ENCODE results near the gene RPS6KB2. TPM values are rescaled to one million over a fixed set of nuclear protein-coding genes. Genes with fewer than 3 reads are reported as not detected.

RPS6KB2 gene
- total and polyA plus RNA-seq, 2 donors (not counting 1 experiment from before 2014, with no cell fraction given): 81.8 to 131 TPM

GRCh38 chr11:67431346-67432249 is 3.3 kb downstream of the RPS6KB2 start:
- peaks cover 0 to 3% (median 0%) of the 10 kb centered on the region in 3 donors for H3K9me3 ChIP-seq (ENCODE audit: control extremely low read depth in 1 of 3, control insufficient read depth in 2 of 3, insufficient read depth in 1 of 3, low read length in 2 of 3)
- peaks cover 0 to 56% of the 10 kb centered on the region in 2 experiments for H3K36me3 ChIP-seq (replicated peaks in 1 of 2; ENCODE audit: control extremely low read depth in 1 of 2, control insufficient read depth in 1 of 2, extremely low read depth in 1 of 2, insufficient read depth in 2 of 2, low read length in 1 of 2)
- intact Hi-C loops (cut with micrococcal nuclease): no loop called here
- no peaks in the 10 kb centered on the region for H3K27me3 ChIP-seq (replicated peaks in 1 of 4; ENCODE audit: control extremely low read depth in 1 of 4, control insufficient read depth in 3 of 4, insufficient read depth in 4 of 4, low read length in 3 of 4)
- peaks cover 42 to 78% of the 10 kb centered on the region in 2 donors for H3K4me1 ChIP-seq (ENCODE audit: control insufficient read depth in 2 of 2, insufficient read depth in 2 of 2, low read length in 2 of 2)
- TF ChIP-seq EZH2 (IDR thresholded peaks at IDR 0.05; ENCODE audit: borderline replicate concordance, insufficient read depth, low read depth, low read length, poor library complexity, severe bottlenecking): no peak
- TF ChIP-seq, protein P1, sequence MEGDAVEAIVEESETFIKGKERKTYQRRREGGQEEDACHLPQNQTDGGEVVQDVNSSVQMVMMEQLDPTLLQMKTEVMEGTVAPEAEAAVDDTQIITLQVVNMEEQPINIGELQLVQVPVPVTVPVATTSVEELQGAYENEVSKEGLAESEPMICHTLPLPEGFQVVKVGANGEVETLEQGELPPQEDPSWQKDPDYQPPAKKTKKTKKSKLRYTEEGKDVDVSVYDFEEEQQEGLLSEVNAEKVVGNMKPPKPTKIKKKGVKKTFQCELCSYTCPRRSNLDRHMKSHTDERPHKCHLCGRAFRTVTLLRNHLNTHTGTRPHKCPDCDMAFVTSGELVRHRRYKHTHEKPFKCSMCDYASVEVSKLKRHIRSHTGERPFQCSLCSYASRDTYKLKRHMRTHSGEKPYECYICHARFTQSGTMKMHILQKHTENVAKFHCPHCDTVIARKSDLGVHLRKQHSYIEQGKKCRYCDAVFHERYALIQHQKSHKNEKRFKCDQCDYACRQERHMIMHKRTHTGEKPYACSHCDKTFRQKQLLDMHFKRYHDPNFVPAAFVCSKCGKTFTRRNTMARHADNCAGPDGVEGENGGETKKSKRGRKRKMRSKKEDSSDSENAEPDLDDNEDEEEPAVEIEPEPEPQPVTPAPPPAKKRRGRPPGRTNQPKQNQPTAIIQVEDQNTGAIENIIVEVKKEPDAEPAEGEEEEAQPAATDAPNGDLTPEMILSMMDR (IDR thresholded peaks at IDR 0.05): no peak
- Mint-ChIP-seq H3K9me3 (ENCODE audit: insufficient read depth) (no peaks in the 10 kb centered on the region), H3K27ac (peak overlapping the region; percentile 83), H3K27me3 (no peaks in the 10 kb centered on the region), H3K4me3 (peak overlapping the region; percentile 1), H3K4me1 (peaks cover 71% of the 10 kb centered on the region)
- ATAC-seq (ENCODE audit: low read depth) (no peak), DNase-seq (no peak)
- no peak overlapping the region for H3K4me2 ChIP-seq (replicated peaks; ENCODE audit: low read depth, low read length, poor library complexity, severe bottlenecking)
- peaks cover 80% of the 10 kb centered on the region for H4K20me1 ChIP-seq (ENCODE audit: control insufficient read depth, insufficient read depth, low read length, poor library complexity, severe bottlenecking)
- H3K4me3 ChIP-seq (ENCODE audit: control extremely low read depth in 1 of 5, extremely low read depth in 1 of 5, insufficient read depth in 1 of 5, low read depth in 2 of 5, low read length in 4 of 5): no peak overlapping the region
- ChIA-PET POLR2A (interaction anchor here (0.6 to 9.5 kb wide), 13 partner anchors 9 to 78 kb away, joined by 3 to 215 read pairs (median 6); partner anchors contain the start of genes CORO1B, PPP1CA, TBC1D10C and TMEM134), CTCF (interaction anchor here (1.2 to 4.4 kb wide), 2 partner anchors 30 to 37 kb away, joined by 3 to 17 read pairs; partner anchors contain the start of gene PPP1CA)
- WGBS (ENCODE audit: insufficient coverage): 94% methylated on average over 14 of the region's 24 CpGs
- H2AFZ ChIP-seq (ENCODE audit: insufficient read depth, low read depth, low read length, poor library complexity, severe bottlenecking): no peak overlapping the region
- no peak overlapping the region for H3K9ac ChIP-seq (ENCODE audit: low read length)
- peak overlapping the region in 1 of 2 donors; percentile 2 for H3K27ac ChIP-seq (ENCODE audit: low read length in 2 of 2)
- peaks cover 84% of the 10 kb centered on the region for H3K79me2 ChIP-seq (ENCODE audit: control insufficient read depth, insufficient read depth, low read length)
